Suppressor macrophage treated with lipopolysaccharide for 4 hours (primary cell): Measurements from ENCODE around the gene GJB3.
"Not testable (repeated sequence)": the region's sequence is repeated elsewhere in the genome, so short reads cannot be mapped to it uniquely, and the experiment has no call there.

Experiments used
- DNase-seq: peaks from one replicate; pipeline ENCODE4 v3.0.0-alpha.2; 2020

The GJB3 gene

DNA sequence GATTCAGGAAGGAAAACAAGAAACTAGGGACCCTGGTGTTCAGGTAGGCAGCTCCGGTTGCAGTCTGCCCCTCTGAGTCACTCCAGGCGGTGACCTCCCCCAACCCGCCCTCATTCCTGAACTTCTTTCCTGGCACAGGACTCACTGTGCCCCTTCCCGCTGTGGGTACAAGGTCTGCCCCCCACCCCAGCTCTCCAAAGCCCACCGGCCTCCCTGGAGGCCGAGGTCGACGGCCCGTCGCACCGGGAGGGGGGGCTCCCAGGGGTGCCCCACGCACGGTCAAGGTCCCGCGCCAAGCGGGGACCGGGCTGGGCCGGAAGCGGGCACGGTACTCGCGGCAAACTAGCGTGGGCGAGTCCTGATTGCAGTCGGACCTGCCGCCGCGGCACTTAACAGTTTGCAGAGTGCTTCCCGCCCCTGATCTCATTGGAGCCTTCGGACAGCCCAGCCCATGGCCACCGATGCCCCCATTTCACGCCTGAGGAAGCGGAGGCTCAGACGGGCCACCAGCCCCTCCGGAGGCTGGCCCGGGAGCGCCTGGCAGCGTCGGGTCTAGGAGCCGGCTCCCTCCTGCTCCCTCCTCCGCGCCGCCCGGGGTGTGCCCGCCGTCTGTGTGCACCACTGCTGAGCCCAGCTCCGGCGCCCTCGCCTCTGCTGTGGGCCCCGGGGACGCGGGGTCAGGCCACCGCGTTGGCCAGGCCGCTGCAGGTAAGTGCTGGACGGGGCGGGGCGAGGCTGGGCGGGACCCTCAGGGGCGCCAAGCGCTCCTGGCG, at the start of gene GJB3:
Gene GJB3, plus strand, starts transcription at position 144 of the 773 bp plus-strand sequence. CDS start 3,549 bp downstream, outside the sequence.
- DNase-seq = no peak

GRCh38 chr1:34732831-34733230, 48.2 kb upstream of the GJB3 start:
- DNase-seq = not testable (repeated sequence)

DNA sequence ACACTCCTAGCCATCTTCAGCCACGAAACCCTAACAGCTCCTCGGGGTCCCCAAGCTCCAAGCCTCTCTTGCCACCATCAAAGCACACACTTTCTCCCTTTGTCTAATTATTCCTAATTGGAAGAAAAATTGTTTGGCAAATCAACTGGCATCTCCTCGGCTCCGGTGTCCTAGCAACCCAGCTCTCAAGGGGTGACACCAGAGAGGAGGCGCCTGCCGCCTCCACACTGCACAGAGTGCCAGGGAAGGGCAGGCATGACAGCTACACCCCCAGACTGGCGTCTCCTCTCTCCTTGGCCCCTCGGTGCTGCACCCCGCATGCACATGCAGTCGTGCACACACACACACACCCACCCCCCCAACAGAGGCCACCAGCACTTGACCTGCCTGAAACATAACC, 44.3 kb upstream of the GJB3 start:
- no peak for DNase-seq

- not testable (repeated sequence) for DNase-seq
These were observed 43.8 kb upstream of the GJB3 start for GRCh38 chr1:34737236-34737635.

DNA sequence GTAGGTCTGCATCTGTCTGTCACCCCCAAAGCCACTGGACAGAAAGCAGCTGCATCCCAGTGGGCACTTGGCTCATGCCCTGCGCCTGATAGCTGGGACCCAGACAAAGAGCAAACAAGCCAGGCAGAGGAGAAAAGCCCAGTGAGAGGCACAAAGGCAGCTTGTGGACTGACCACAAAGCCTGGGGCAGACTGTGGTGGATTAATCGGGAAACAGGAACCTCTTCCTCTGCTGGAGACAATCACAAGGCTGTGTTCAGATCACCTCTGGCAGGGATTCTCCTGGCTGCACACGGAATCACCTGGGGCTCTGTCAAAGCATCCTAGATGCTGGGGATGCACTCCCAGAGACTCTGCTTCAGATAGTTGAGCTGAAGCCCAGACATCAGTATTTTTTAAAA, 41.4 kb upstream of the GJB3 start:
- no peak for DNase-seq

DNA sequence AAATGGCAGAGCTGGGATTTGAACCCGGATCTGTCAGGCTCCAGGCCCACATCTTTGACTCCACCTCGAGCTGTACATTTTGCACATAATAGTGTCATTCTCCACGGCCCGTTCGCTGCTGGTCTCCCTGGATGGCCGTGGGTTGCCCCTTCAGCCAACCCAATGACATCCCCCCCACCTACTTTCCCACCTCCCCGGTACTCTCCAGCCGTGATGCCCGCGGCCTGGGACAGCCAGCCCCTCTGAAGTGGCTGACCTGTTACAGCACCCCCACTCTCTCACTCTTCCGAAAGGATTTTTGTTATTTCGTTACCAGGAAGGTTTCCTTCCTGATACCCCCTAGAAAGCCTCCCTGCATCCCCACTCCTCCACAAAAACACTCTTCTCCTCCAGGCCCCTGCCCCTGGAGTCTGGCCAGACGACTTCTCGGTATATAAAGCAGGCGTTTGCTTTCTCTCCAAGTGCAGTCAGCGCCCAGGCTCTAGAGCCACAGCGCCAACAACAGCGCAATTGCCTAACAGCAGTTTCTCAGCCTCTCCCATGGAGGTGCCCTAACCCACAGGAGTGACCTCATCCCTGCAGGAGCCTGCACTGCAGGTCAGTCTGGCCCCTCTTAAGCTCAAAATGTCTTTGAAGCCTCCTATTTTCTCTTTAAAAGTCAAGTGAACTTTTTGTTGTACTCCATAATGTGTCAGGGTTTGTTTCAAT, 40.7 kb upstream of the GJB3 start:
- no peak for DNase-seq

DNA sequence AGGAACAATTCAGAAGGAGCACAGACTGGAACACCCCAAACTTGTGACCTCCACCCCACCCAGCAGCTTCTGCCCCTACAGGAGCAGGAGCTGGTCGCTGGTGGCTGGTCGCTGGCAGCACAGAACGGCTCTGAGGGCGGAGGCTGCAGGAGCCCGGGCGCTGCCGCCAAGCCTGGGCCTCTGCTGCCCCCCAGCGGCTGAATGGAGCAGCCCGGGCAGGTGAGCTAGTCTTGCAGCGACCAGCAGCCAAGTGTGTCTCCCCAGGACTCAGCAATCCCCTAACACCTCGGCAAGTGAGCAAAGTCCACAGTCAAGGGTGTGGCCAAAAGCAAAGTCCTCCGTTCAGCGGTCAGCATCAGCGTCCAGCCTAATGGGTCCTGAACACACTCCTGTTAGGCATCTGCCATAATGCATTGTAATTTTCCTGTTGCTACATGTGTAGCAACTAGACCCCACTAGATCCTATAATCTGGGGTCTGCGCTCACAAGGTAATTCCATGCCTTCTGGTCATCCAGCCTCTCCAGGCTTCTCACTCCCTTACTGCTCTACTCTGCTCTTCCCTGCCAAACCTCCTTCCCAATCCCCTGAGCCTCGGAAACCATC, 38.2 kb upstream of the GJB3 start:
- DNase-seq = peak; percentile 79

DNA sequence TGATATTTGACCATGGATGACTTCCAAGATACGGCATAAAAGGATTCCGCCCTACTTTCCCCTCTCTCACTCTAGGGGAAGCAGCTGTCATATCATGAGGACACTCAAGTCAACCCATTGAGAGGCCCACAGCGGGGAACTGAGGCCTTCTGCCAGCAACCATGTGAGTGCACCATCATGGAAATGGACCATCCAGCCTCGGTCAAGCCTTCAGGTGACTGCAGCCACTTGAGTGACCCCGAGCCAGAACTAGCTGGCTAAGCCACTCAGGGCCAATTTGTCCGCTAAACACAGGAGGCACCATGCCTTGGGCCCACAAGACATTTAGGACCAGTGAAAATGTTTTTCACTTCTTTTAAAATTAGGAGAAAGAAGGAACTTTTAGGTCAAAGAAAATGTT, 37.2 kb upstream of the GJB3 start:
- no peak for DNase-seq

GRCh38 chr1:34744851-34745250, 36.2 kb upstream of the GJB3 start:
- no peak for DNase-seq

DNA sequence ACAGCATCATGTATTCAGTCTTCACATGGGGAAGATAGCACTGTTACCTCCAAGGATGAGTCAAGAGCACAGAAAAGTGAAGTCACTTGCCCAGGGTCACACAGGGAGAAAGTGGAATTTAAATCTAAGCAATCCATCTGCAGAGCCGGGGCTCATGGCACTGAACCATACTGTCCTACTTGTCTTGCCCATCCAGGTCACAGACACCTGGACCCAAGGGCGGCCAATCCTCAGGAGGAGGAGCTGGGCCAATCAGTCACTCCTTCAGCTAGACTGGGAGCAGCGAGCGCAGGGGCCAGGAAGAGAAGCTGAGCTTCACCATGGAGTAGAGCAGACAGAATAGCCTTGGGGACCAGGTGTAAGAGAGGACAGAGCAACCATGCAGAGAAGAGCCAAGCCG, 35.3 kb upstream of the GJB3 start:
- no peak for DNase-seq

DNA sequence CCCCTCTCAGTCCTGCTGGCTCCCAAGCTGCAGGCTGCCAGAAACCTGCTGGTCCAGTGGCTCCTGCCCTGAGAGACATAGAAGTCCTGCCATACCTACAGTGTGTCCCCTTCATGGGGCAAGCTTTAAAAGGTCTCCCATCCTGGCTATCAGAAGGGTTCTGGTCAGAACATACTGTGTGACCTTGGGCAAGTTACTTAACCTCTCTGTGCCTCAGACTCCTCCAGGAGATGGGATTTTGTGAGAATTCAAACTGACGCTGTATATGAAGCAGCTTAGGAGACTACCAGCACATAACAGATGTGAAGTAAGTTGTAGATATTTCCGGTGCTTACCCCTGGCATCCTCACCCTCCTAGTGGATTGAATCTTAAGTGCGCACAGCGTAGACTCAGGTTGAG, 34.9 kb upstream of the GJB3 start:
- DNase-seq = no peak

- DNase-seq = no peak
These were observed 34.0 kb upstream of the GJB3 start for GRCh38 chr1:34746785-34747637.

DNA sequence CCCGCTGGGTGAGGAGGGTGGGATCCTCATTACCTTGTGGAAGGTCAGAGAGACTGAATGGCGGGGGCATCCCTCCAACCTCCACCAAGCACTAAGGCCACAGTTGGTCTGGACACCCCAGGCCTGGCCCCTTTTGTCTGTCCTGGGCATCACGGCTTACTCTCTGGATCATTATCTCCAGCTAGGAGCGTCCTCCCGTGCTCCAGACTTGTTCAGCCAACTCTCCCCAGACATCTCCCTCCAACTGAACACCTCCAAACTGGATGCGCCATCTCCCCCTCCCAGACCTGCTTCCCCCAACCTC, 33.4 kb upstream of the GJB3 start:
- DNase-seq = no peak

GRCh38 chr1:34749992-34750391, 31.0 kb upstream of the GJB3 start:
- DNase-seq = no peak

DNA sequence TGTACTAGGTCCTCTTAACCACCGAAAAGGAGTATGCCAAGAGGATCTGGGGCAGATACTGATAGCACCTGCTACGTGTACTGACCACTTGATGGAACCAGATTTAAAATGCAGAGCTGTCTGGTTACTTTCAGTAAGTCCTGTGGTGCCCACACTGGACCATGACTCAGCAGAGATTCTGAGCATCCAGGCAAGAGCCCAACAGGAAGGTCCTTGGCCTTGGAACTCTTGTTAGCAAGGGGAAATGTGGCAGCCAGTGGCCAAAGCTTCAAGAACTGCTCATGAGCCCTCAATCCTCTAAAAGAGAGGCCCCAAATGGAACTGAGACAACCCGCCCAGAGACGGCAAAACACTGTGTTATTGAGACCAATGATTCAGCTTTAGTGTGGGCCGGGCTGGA, 30.4 kb upstream of the GJB3 start:
- DNase-seq = no peak

GRCh38 chr1:34753163-34753562, 27.9 kb upstream of the GJB3 start:
- no peak for DNase-seq

DNA sequence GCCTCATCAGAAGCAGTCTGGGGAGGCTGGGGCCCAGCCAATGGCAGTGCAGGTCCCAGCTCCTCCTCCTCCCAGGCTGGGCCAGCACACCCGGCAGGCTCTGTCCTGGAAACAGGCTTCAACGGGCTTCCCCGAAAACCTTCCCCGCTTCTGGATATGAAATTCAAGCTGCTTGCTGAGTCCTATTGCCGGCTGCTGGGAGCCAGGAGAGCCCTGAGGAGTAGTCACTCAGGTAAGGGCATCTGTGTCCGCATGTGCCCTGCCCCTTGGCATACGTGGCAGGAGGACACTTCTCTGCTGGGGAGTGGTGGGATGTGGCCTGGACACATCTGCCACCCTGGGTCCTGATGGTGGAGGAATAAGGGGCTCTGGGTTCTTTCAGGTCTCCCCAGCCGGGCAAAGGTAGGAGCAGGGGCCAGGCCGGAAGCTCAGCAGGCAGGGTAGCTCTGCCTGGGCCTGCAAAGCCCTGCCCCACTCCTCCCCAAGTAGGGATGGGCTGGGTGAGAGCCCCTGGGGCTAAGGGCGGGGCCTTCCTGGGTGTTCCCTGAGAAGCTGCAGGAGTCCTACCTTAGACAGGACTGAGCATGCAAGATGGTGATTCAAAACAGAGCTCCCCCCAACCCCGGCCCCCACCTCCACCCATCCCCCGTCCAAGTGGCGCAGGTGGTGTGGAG, 25.9 kb upstream of the GJB3 start, which contains the start of gene GJB5:
Gene GJB5, plus strand, starts transcription at position 84 of the 674 bp plus-strand sequence. CDS start 2,284 bp downstream, outside the sequence.
- no peak for DNase-seq

DNA sequence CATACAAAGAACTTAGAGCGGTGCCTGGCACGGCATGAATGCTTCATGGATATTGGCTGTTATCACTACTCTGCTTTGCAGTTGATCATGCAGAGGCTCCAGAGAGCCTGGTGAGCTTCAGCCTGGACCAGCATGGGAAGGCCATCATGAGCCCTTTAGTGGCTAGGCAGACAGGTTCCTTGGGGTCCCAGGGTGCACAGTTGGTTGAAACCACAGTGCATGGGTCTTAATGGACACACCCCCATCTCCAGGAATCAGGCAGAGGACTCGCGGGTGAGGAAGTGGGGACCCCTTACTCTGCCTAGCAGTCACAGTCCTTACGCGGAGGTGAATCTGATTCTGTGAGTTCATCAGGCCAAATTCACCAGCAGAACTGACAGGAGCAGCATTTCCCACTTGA, 25.1 kb upstream of the GJB3 start:
- no peak for DNase-seq

GRCh38 chr1:34757386-34757785, 23.6 kb upstream of the GJB3 start:
- DNase-seq = no peak

GRCh38 chr1:34758751-34759150, 22.3 kb upstream of the GJB3 start:
- no peak for DNase-seq

- no peak for DNase-seq
These were observed 21.3 kb upstream of the GJB3 start, which contains the start of gene GJB4 for GRCh38 chr1:34759503-34760357. Gene GJB4 (plus strand): TSS chr1:34759740. CDS start chr1:34761255, 1,515 bp downstream.
